NCI-H2081 treated with DMSO at 0.1 percent for 48 hours (cell line): ENCODE measurements around the gene AJM1.
A peak's percentile ranks its signal among the peaks of the same experiment; 100 is the strongest.
"Not testable (repeated sequence)": the region's sequence is repeated elsewhere in the genome, so short reads cannot be mapped to it uniquely, and the experiment has no call there.

Source experiments
- DNase-seq: peaks from one replicate; lab custom pipeline; 2025; lab: John Stamatoyannopoulos, UW

Gene AJM1

GRCh38 chr9:136842380-136842948 lies at the start of gene AJM1:
AJM1 (plus strand) TSS chr9:136842478; CDS start chr9:136844415, 1,937 bp downstream.
- peak; percentile 17 for DNase-seq

- DNase-seq = no peak
Measured at GRCh38 chr9:136793086-136793946, 49.0 kb upstream of the AJM1 start.

- no peak for DNase-seq
Measured at GRCh38 chr9:136794281-136794999, 47.8 kb upstream of the AJM1 start.

GRCh38 chr9:136795000-136795348 lies 47.3 kb upstream of the AJM1 start:
- DNase-seq = no peak

GRCh38 chr9:136796238-136796774 lies 46.0 kb upstream of the AJM1 start, which contains the start of gene CCDC183:
CCDC183 (plus strand) TSS chr9:136796338; CDS start chr9:136796398, 60 bp downstream.
- no peak for DNase-seq

GRCh38 chr9:136796775-136797347 lies 45.4 kb upstream of the AJM1 start:
- not testable (repeated sequence) for DNase-seq

- DNase-seq = no peak
Measured at GRCh38 chr9:136798708-136799078, 43.6 kb upstream of the AJM1 start.

GRCh38 chr9:136799079-136799853 lies 43.0 kb upstream of the AJM1 start:
- DNase-seq = no peak

GRCh38 chr9:136799854-136800657 lies 42.2 kb upstream of the AJM1 start:
- peak; percentile 76 for DNase-seq

GRCh38 chr9:136802321-136802720 lies 40.0 kb upstream of the AJM1 start:
- no peak for DNase-seq

- DNase-seq = not testable (repeated sequence)
Measured at GRCh38 chr9:136803009-136803550, 39.2 kb upstream of the AJM1 start.

GRCh38 chr9:136803551-136804508 lies 38.4 kb upstream of the AJM1 start:
- no peak for DNase-seq

- DNase-seq = no peak
Measured at GRCh38 chr9:136804509-136805206, 37.6 kb upstream of the AJM1 start.

- DNase-seq = no peak
Measured at GRCh38 chr9:136805207-136805740, 37.0 kb upstream of the AJM1 start.

- DNase-seq = no peak
Measured at GRCh38 chr9:136806067-136806466, 36.2 kb upstream of the AJM1 start.

GRCh38 chr9:136806631-136807201 lies 35.6 kb upstream of the AJM1 start:
- DNase-seq = no peak

GRCh38 chr9:136807281-136808074 lies 34.8 kb upstream of the AJM1 start, which contains the start of gene RABL6:
RABL6 (plus strand) TSS chr9:136807948; CDS start chr9:136808197, 249 bp downstream.
- DNase-seq = no peak
